ENCODE results near the gene TBC1D1. TPM values are rescaled to one million over a fixed set of nuclear protein-coding genes. Genes with fewer than 3 reads are reported as not detected.

The TBC1D1 gene
- total RNA-seq, 4 donors from 2014 or later: 56.4 to 127 (median 94.8) TPM

- TF ChIP-seq CTCF (IDR thresholded peaks at IDR 0.05): no peak
- ATAC-seq (ENCODE audit: low FRiP score) (no peak), DNase-seq (ENCODE audit: low spot score) (no peak)
Observed at GRCh38 chr4:37949636-37950426, 58.9 kb downstream of the TBC1D1 start.

- no peak for ATAC-seq (ENCODE audit: low FRiP score)
- no peak for TF ChIP-seq CTCF (IDR thresholded peaks at IDR 0.05)
- no peak for DNase-seq (ENCODE audit: low spot score)
Observed at GRCh38 chr4:37951461-37952352, 60.8 kb downstream of the TBC1D1 start.

GRCh38 chr4:37953156-37953555 is 62.3 kb downstream of the TBC1D1 start:
- DNase-seq (ENCODE audit: low spot score): no peak
- no peak for TF ChIP-seq CTCF (IDR thresholded peaks at IDR 0.05)
- no peak for ATAC-seq (ENCODE audit: low FRiP score)

GRCh38 chr4:37953620-37954293 is 62.9 kb downstream of the TBC1D1 start:
- TF ChIP-seq CTCF (IDR thresholded peaks at IDR 0.05): no peak
- ATAC-seq (ENCODE audit: low FRiP score): no peak
- no peak for DNase-seq (ENCODE audit: low spot score)

- no peak for TF ChIP-seq CTCF (IDR thresholded peaks at IDR 0.05)
- DNase-seq (ENCODE audit: low spot score): no peak
- no peak for ATAC-seq (ENCODE audit: low FRiP score)
Observed at GRCh38 chr4:37956941-37957340, 66.1 kb downstream of the TBC1D1 start.

- DNase-seq (ENCODE audit: low spot score) (no peak), ATAC-seq (ENCODE audit: low FRiP score) (no peak)
- TF ChIP-seq CTCF (IDR thresholded peaks at IDR 0.05): no peak
Observed at GRCh38 chr4:37958932-37959331, 68.0 kb downstream of the TBC1D1 start.
